Measurements from ENCODE around the gene GALNT15.

GRCh38 chr3:16254916-16255315 lies 80.4 kb downstream of the GALNT15 start:
- TF ChIP-seq CTCF (IDR thresholded peaks at IDR 0.05) (no peak), EZH2phosphoT487 (IDR thresholded peaks at IDR 0.05) (no peak), EZH2 (IDR thresholded peaks at IDR 0.05) (no peak)
